NCI-H2081 (cell line): ENCODE data around the gene COL4A1.

Experiments
- DNase-seq, 2 experiments: peaks; one replicate each; lab custom pipeline; 2025; lab: John Stamatoyannopoulos, UW

Gene COL4A1

DNA sequence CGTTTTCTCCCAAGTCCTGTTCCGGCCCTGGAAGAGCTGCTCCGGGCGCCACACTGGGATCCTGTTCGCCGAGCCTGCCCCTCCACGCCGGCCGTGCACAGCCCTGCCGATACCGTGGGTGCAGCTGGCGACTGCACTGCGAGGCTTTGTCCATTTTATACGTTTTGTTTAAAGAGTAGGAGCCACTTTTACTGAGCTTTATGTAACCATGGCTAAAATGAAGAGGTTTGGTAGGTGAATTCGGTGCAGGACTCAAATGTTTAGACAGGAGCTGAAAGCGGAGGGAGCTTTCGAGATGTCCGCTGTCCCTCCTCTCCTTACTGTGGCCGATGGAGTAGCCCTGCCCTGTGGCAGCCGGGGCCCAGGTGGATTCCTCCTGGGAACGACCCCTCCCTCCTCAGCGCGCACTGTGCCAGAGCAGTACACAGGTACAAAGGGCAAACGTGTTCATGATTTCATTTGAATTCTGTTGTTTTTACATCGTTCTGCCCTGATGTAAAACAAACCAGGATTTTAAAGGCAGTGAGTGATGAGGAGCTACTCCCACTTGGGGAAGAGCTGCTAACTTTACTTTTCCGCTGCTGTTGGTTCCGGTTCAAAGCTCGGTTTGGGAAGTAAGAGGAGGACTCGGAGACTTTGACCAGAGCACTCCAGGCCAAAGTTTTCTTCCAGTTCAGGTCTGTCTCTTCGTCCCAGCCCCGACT is 1.9 kb upstream of the COL4A1 start:
- DNase-seq = peak in 1 of 2 experiments; percentile 26

DNA sequence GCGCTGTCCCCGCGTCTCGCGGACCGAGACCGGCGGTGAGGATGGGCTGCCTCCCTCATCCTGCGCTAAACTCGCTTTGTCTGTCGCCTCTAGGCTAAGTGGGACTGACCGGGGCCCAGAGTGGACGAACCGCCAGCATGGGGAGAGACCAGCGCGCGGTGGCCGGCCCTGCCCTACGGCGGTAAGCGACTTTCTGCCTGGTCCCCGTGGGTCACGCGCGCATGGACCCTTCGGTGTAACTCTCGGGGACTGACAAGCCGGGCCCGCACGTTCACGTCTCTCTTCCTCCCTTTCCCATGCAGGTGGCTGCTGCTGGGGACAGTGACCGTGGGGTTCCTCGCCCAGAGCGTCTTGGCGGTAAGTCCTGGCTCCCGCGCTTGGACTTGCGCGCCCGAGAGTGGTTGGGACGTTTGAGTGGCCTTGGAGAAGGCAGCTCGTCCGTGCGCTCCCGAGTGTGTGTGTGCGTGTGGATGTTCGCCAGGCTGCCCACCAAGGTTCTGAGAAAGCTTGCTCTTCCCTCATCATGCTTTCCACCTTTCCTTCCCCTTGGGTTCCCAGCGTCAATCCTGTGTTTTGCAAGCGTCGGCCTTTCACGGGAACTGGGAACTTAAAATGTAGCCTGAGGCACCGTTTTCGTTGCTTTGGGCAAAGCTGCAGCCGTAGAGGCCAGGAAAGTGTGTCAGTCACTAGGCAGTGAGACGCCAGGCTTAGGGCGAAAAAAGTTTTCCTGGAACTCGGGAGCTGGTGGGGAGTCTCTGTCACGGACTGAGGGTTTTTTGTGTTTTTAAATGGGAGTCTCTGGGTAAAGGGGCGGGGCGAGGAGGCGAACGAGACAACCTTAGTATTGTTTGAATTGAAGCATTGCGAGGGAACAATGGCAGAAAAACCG is 1.1 kb upstream of the COL4A1 start:
- peak in 1 of 2 experiments; percentile 43 for DNase-seq

DNA sequence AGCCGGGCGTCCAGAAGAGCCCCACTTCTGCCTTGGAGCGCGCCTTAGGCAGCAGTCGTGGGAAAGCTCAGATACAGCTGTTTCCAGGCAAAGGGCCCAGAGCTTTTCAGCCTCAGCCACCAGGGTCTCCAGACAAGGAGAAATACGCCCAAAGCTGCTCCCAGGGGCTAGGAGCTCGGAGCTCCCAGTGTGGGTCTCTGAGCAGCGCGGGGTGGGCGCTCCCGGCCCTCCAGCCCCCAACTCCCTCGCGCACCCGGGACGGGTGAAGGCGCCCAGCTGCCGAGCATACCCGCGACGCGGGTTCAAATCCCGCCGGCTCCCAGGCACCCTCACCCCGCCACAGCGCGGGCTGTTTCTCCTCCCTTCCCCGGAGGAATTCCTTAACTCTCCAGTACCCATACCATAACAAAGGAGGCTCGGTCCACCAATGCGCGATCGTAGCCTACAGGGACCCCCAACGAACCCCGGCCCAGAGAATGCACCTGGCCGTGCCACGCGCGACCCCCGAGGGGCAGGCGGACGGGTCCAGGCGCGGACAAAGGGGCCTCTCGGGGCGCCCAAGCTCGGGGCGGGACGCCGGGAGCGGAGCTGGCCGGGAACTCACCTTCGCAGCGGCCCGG is 507 bp downstream of the COL4A1 start:
- no peak for DNase-seq

GRCh38 chr13:110305949-110306339 is 1.0 kb downstream of the COL4A1 start:
- DNase-seq = no peak

GRCh38 chr13:110305544-110305943 is 1.4 kb downstream of the COL4A1 start:
- no peak for DNase-seq

GRCh38 chr13:110305001-110305400 is 2.0 kb downstream of the COL4A1 start:
- DNase-seq = no peak

- DNase-seq = no peak
Measured at GRCh38 chr13:110304256-110304655, 2.7 kb downstream of the COL4A1 start.

DNA sequence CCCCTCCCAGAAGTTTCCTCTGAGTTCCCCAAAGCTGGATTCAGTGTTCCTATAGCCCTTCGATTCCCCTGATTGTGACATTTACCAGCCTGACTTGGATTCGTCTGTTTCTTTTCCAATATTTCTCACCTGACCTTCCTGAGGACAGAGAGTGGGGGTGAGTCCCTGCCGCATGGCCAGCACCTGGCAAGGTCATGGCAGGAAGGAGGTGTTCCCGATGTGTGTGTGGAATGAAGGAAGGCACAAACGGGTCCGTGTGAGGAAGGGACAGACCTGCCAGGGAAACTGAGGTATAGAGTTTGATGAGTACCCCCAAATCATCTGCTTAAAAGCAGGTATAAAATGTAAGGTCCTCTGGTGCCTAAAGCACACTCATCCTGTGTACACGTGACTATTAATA is 3.3 kb downstream of the COL4A1 start:
- no peak for DNase-seq

GRCh38 chr13:110302997-110303396 is 4.0 kb downstream of the COL4A1 start:
- DNase-seq = no peak

GRCh38 chr13:110301606-110302553 is 5.1 kb downstream of the COL4A1 start:
- DNase-seq = no peak

GRCh38 chr13:110301083-110301482 is 5.9 kb downstream of the COL4A1 start:
- no peak for DNase-seq

DNA sequence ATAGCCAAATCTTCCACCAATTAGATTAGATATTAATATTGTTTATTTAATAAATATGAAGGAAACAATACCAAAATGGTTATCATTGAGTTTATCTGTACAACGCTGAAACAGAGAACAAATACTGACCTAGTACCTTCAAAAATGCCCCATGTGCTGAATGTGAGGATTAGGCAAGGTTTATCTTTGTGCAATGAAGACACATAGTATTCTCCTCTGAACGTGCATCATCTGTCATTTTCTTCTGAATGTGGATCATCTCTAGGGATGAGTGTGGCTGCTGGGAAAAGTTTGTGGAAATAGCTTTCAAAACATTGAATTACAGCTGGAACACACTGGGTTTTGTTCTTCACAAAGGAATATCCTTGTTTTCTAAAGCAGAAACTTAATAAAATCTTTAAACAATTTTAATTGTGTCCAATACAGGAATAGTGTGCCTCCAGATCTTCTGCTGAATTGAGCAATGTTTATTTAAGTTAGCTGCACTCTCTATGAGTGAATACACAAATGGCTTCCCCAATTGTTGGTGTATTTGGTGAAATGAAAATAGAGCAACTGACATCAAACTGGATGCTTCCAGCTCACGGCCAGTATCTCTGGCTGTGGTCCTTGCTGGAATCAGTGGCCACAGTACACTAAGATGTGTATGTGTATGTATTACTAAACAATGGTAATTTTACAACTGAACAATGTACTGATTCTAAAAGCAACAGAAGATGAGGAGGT is 6.7 kb downstream of the COL4A1 start:
- DNase-seq = no peak

GRCh38 chr13:110299283-110299840 is 7.6 kb downstream of the COL4A1 start:
- DNase-seq = no peak

DNA sequence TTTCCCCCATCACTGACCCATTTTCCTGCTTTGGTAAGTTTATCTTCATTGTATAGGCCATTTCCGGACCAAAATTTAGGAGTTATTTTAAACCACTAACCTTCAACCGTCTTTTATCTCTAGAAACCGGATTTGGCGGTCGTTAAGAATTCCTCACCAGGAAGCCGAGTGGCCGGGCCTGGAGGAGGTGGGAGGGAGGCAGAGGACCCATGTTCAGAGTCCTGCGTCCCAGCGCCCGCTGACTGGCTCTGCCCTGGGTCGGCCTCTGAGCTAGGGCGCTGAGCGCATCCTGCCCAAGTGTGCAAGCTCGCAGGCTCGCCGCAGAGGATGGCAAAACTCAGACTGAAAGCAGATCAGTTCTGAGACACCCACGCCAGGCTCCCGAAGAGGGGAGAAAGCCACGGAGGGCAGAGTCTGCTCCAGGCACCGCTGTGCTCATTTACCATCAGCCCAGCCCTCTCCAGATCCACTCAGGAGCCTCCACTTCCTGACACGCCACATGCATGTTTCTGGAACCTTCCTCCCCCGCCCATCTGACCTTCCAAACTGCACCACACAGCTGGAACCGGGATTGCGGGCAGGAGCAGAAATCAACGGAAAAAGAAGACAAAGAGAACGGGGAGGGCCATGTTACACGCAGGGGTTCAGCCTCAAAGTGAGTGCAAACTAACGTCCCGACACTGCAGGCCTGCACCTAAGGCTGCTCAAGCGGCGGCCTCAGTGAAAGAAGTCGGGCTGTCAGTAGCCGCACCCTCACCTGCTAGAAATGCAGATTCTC is 8.3 kb downstream of the COL4A1 start:
- DNase-seq = no peak

DNA sequence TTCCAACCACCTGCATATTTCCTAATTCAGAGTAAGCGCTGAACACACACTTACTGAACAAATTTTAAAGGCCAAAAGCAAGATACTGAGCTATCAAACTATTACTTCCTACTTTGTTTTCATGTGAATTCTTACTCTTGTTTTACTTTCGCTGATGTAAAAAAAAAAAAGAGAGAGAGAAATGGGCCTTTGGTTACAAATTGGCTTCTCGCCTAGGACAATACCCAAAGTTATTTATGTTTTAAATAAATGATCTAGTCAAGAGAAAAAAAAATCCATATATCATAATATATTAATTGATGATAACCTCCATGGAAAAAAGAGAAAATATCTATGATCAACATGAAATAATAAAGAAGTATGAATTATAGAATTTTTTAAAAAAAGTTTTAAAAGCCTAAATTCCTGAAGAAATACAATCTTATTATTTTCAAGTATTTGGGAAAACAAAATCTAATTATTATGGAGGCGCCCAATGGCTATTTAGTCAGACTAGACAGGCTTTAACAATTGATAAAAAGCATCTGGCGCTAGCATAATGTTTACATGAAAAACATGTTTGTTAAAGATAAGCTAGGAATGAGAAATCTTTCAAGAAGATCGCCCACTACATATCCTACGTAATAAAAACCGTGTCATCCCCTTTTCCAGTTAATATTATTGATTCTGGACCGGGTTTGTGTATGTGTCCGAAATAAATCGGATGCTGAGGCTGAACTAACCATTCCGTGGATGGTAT is 9.0 kb downstream of the COL4A1 start:
- DNase-seq = no peak

DNA sequence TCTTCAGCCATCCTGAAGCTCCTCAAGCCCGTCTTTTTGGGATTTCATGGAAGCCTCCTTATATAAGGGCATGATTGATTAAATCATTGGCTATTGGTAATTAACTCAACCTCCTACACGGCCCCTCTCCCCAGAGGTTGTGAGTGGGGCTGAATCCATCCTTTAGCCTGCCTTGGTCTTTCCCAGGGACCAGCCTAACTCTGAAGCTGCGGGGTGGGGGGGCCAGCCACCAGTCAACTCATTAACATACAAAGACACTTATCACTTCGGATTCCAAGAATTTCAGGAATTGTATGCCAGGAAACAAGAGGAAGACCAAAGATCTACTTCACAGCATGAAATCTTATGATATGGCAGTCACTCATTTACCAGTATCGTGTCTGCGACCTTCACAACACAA is 9.9 kb downstream of the COL4A1 start:
- DNase-seq = no peak

GRCh38 chr13:110294622-110295021 is 12.3 kb downstream of the COL4A1 start:
- DNase-seq = no peak

- DNase-seq = no peak
Measured at GRCh38 chr13:110294146-110294545, 12.8 kb downstream of the COL4A1 start.

GRCh38 chr13:110293649-110294048 is 13.3 kb downstream of the COL4A1 start:
- no peak for DNase-seq
